ENCODE results near the gene UBE4A.

UBE4A gene

DNA sequence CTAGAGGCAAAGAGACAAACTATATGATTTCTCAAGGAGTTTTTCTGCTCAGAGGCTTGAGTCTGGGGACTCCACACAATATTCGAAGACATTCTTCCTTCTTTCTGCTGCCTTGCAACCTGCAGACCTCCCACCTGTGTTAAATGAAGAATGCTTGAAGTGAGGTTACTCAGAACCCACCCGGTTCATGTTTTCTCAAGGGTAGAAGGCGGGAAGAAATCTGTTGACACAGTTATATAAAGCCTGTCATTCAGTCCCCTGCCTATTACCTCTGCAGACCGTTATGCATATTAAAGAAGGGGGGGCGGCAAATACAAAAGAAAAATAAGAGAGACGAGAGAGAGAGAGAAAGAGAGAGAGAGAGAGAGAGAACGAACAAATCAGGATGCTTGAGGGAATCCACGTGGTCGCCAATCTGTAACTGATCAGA is 74.7 kb downstream of the UBE4A start:
- Histone ChIP-seq H3K9ac (ENCODE audit: low read length) (peak overlapping the region; percentile 89), H3K27me3 (ENCODE audit: control insufficient read depth, insufficient read depth, low read length) (peaks cover 6% of the 10 kb centered on the region), H3K27ac (ENCODE audit: low read length) (no peak overlapping the region), H3K4me3 (ENCODE audit: low read length) (peak overlapping the region; percentile 84), H3K36me3 (ENCODE audit: control insufficient read depth, low read depth, low read length) (peaks cover under 1% of the 10 kb centered on the region), H3K9me3 (ENCODE audit: control insufficient read depth, low read depth, low read length) (no peaks in the 10 kb centered on the region), H3K4me1 (ENCODE audit: control insufficient read depth, low read depth, low read length) (peaks cover 14% of the 10 kb centered on the region)

DNA sequence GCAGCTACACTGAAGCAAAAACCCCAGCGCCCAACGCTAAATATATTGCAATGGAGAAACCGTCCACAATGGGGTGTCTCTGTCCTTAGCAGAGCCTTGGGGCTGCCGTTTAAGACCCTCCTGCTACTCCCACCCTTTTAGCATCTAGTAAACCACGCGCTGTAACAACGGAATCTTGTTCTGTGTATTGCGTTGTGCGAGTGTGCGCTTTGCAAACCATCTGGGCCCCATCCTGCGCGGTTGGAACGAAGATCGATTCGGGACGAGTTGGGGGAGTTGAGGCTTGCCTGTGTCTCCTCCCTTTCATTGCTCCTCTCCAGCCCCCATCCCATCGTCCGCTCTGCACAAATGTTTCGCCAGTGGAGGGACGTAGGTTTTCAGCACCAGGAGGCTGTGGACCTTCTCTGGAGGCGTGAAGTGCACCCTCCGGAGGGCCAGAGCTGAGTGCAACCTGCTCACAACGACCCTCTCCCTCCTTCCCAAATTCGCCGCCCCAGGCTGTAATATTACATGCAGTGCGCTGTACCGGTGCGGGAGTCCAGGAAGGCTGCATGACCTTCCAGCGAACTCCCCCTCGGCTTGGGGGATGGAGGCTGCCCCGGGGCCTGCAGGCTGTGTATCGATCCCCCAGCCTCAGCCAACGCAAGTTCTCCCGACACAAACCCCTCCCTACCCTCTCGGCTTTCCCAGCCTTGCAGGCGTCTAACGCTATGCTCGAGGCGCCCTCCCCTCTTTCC is 75.3 kb downstream of the UBE4A start:
- Histone ChIP-seq H3K27ac (ENCODE audit: low read length) (peak overlapping the region; percentile 11), H3K4me1 (ENCODE audit: control insufficient read depth, low read depth, low read length) (peaks cover 20% of the 10 kb centered on the region), H3K36me3 (ENCODE audit: control insufficient read depth, low read depth, low read length) (peaks cover 7% of the 10 kb centered on the region), H3K9me3 (ENCODE audit: control insufficient read depth, low read depth, low read length) (no peaks in the 10 kb centered on the region), H3K27me3 (ENCODE audit: control insufficient read depth, insufficient read depth, low read length) (peaks cover 6% of the 10 kb centered on the region), H3K9ac (ENCODE audit: low read length) (peak overlapping the region; percentile 89), H3K4me3 (ENCODE audit: low read length) (peak overlapping the region; percentile 84)

DNA sequence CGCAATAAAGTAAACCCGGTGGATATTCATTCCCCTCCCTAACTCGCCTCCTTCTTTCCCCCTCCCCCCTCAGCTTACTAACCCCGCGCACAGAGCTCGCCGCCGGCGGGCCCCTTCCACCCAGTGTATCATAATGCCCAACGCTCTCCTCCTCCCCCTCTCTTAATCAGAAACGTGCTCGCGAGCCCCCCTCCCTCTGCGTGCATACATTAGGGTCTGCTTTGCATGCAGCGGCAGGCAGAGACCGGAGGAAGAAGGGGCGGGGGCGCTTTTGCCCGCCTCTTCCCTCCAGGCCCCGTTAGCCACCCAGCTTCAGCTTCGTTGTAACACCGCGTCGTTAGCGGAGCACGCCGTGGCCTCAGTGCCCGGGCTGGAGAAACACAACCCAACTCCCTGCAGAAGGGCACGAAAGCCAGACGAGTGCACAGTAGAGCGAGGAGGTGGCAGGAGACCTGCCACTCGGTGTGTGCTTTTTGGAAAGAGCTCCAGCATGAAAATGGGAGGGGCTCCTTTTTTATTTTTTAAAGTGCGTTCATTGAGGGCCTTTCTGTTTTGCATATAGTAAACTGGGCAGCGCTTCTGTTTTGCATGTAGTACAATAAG is 76.0 kb downstream of the UBE4A start:
- Histone ChIP-seq H3K27me3 (ENCODE audit: control insufficient read depth, insufficient read depth, low read length) (peaks cover 6% of the 10 kb centered on the region), H3K4me3 (ENCODE audit: low read length) (peak overlapping the region; percentile 84), H3K4me1 (ENCODE audit: control insufficient read depth, low read depth, low read length) (peaks cover 26% of the 10 kb centered on the region), H3K9me3 (ENCODE audit: control insufficient read depth, low read depth, low read length) (no peaks in the 10 kb centered on the region), H3K36me3 (ENCODE audit: control insufficient read depth, low read depth, low read length) (peaks cover 13% of the 10 kb centered on the region), H3K9ac (ENCODE audit: low read length) (peak overlapping the region; percentile 89), H3K27ac (ENCODE audit: low read length) (peak overlapping the region; percentile 81)

- peaks cover 17% of the 10 kb centered on the region for H3K36me3 ChIP-seq (ENCODE audit: control insufficient read depth, low read depth, low read length)
- peaks cover 31% of the 10 kb centered on the region for H3K4me1 ChIP-seq (ENCODE audit: control insufficient read depth, low read depth, low read length)
Measured at GRCh38 chr11:118435893-118436624, 76.7 kb downstream of the UBE4A start, which contains the start of gene KMT2A. TSS of gene KMT2A (plus strand) at chr11:118436492. CDS start at chr11:118436513, 21 bp downstream.

DNA sequence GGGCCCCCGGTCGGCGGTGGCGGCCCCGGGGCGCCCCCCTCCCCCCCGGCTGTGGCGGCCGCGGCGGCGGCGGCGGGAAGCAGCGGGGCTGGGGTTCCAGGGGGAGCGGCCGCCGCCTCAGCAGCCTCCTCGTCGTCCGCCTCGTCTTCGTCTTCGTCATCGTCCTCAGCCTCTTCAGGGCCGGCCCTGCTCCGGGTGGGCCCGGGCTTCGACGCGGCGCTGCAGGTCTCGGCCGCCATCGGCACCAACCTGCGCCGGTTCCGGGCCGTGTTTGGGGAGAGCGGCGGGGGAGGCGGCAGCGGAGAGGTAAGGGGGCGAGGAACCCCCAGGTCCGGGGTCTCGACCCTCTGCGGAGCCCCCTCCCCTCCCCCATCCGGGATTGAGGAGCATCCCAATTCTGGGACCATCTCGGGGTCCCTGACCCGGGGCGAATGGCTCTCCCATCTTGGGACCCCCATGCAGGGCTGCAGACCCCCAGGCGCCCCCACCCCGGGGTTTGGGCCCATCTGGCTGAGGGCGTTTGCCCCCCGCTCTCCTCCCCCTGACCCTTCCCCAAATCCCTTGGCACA is 77.3 kb downstream of the UBE4A start:
- peaks cover 36% of the 10 kb centered on the region for H3K4me1 ChIP-seq (ENCODE audit: control insufficient read depth, low read depth, low read length)

More at GRCh38 chr11:118435893-118436624, 76.7 kb downstream of the UBE4A start, which contains the start of gene KMT2A:
- peak within 1 kb of the TSS; percentile 81 for H3K27ac ChIP-seq (ENCODE audit: low read length)
- peak within 1 kb of the TSS; percentile 89 for H3K9ac ChIP-seq (ENCODE audit: low read length)
- H3K27me3 ChIP-seq (ENCODE audit: control insufficient read depth, insufficient read depth, low read length), result peaks cover 6% of the 10 kb centered on the region
- peak within 1 kb of the TSS; percentile 84 for H3K4me3 ChIP-seq (ENCODE audit: low read length)
- no peaks in the 10 kb centered on the region for H3K9me3 ChIP-seq (ENCODE audit: control insufficient read depth, low read depth, low read length)

DNA sequence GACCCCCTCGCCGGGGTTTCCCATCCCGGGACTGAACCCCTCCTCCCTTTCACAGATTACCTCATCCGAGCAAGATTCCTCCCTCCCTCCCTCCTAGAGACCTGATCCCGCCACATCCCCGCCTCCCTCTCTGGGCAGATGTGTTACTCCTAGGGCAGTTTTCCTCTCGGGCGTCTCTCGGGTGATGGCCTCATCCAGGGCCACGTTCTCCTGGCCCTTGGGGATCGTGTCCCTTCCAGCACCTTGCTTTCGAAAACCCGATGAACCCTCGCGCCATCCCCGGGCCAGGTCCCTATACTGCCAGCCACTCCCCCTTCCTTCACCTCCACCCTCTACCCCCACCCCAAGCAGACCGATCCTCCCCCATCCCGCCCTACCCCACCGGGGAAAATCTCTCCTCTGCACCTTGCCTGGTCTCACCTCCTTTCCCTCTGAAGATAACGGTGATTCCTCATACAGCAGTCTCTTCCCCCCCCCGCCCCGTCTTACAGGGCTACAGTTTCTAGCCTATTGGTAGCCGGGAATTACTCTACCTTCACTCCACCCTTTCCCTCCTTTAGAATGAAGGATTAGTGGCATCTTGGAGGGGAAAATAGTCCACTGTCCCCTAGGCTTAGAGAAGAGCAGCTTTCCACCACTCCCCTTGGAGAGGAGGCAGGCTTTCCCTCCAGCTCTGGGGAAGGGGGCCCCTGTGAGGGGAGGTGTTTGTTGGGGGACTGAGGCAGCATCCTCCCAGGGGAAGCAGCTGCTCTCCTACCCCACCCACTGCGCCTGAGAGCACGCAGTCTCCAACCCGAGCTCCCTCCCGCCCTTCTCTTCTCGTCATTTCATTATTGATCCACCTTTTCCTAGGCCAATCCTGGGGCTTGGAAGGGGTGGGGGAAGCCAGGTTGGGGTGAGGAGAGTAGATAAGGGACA is 78.1 kb downstream of the UBE4A start:
- Histone ChIP-seq H3K9me3 (ENCODE audit: control insufficient read depth, low read depth, low read length) (no peaks in the 10 kb centered on the region), H3K4me1 (ENCODE audit: control insufficient read depth, low read depth, low read length) (peaks cover 44% of the 10 kb centered on the region), H3K4me3 (ENCODE audit: low read length) (peak overlapping the region; percentile 84), H3K27me3 (ENCODE audit: control insufficient read depth, insufficient read depth, low read length) (peaks cover 6% of the 10 kb centered on the region), H3K36me3 (ENCODE audit: control insufficient read depth, low read depth, low read length) (peaks cover 22% of the 10 kb centered on the region), H3K27ac (ENCODE audit: low read length) (no peak overlapping the region), H3K9ac (ENCODE audit: low read length) (peak overlapping the region; percentile 84)

More for the DNA sequence above, 77.3 kb downstream of the UBE4A start:
- H3K9ac ChIP-seq (ENCODE audit: low read length), result peak overlapping the region; percentile 84
- no peak overlapping the region for H3K27ac ChIP-seq (ENCODE audit: low read length)
- H3K4me3 ChIP-seq (ENCODE audit: low read length), result peak overlapping the region; percentile 84
- H3K9me3 ChIP-seq (ENCODE audit: control insufficient read depth, low read depth, low read length), result no peaks in the 10 kb centered on the region
- H3K27me3 ChIP-seq (ENCODE audit: control insufficient read depth, insufficient read depth, low read length), result peaks cover 6% of the 10 kb centered on the region
- peaks cover 22% of the 10 kb centered on the region for H3K36me3 ChIP-seq (ENCODE audit: control insufficient read depth, low read depth, low read length)

DNA sequence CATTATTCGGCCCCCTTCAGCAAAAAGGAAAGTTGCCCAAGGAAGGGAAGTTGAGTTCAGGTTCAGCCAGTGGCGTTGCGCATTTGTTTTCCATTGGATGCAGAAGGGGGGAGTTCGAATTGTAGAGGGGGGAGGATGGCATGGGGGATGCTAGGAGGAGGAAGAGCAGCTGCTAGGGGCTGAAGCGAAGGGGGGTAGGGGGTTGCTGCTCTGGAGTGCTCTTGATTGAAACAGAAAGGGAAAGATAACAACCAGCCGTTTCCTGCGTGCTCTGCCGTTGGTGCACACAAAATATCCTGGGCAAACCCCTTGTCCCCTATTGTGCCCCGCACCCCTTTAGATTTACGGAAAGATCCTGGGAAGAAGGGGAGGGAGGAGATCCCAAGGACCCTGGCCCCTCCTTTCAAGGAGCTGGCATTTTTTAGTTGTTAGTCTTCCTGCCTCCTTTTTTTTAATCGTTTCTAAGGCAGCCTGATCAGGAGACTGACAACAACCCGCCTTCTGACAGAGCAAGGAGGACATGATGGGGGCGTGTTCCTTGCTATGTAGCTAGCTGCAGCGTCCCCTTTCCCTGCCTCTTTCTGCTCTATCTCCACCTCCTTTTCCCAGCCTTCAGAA is 79.0 kb downstream of the UBE4A start:
- peaks cover 6% of the 10 kb centered on the region for H3K27me3 ChIP-seq (ENCODE audit: control insufficient read depth, insufficient read depth, low read length)
- peaks cover 22% of the 10 kb centered on the region for H3K36me3 ChIP-seq (ENCODE audit: control insufficient read depth, low read depth, low read length)
- peak overlapping the region; percentile 84 for H3K4me3 ChIP-seq (ENCODE audit: low read length)
- H3K9ac ChIP-seq (ENCODE audit: low read length), result peak overlapping the region; percentile 84
- no peaks in the 10 kb centered on the region for H3K9me3 ChIP-seq (ENCODE audit: control insufficient read depth, low read depth, low read length)
- peaks cover 50% of the 10 kb centered on the region for H3K4me1 ChIP-seq (ENCODE audit: control insufficient read depth, low read depth, low read length)
- no peak overlapping the region for H3K27ac ChIP-seq (ENCODE audit: low read length)

- peaks cover 24% of the 10 kb centered on the region for H3K36me3 ChIP-seq (ENCODE audit: control insufficient read depth, low read depth, low read length)
- H3K4me3 ChIP-seq (ENCODE audit: low read length), result peak overlapping the region; percentile 16
- H3K27ac ChIP-seq (ENCODE audit: low read length), result no peak overlapping the region
- peaks cover 43% of the 10 kb centered on the region for H3K4me1 ChIP-seq (ENCODE audit: control insufficient read depth, low read depth, low read length)
- H3K9me3 ChIP-seq (ENCODE audit: control insufficient read depth, low read depth, low read length), result no peaks in the 10 kb centered on the region
- no peak overlapping the region for H3K9ac ChIP-seq (ENCODE audit: low read length)
- no peaks in the 10 kb centered on the region for H3K27me3 ChIP-seq (ENCODE audit: control insufficient read depth, insufficient read depth, low read length)
Measured at GRCh38 chr11:118439646-118440045, 80.2 kb downstream of the UBE4A start.

GRCh38 chr11:118441770-118442275 is 82.4 kb downstream of the UBE4A start:
- H3K4me3 ChIP-seq (ENCODE audit: low read length), result no peak overlapping the region

DNA sequence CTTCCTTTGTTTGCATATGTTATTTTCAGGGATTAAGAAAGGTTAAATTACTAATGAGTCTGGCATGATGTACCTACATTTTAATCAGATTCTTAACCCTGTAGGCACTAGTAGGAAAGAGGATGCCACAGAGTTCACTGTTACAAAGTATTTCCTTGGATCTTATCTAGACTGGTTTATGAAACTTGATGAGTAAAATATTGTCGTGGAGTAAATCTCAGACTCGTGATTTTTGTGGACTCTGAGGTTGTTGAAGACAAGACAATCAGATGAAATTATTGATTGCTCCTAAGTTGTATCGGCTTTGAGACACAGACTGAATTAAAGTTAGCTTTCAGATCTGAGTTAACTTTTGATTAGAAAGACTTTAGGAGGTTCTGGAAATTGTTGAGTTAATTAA is 82.9 kb downstream of the UBE4A start:
- Histone ChIP-seq H3K9me3 (ENCODE audit: control insufficient read depth, low read depth, low read length) (no peaks in the 10 kb centered on the region), H3K27ac (ENCODE audit: low read length) (no peak overlapping the region), H3K27me3 (ENCODE audit: control insufficient read depth, insufficient read depth, low read length) (no peaks in the 10 kb centered on the region), H3K4me1 (ENCODE audit: control insufficient read depth, low read depth, low read length) (peaks cover 43% of the 10 kb centered on the region), H3K36me3 (ENCODE audit: control insufficient read depth, low read depth, low read length) (peaks cover 33% of the 10 kb centered on the region), H3K9ac (ENCODE audit: low read length) (no peak overlapping the region), H3K4me3 (ENCODE audit: low read length) (no peak overlapping the region)

More at GRCh38 chr11:118441770-118442275, 82.4 kb downstream of the UBE4A start:
- Histone ChIP-seq H3K9ac (ENCODE audit: low read length) (no peak overlapping the region), H3K9me3 (ENCODE audit: control insufficient read depth, low read depth, low read length) (no peaks in the 10 kb centered on the region), H3K27me3 (ENCODE audit: control insufficient read depth, insufficient read depth, low read length) (no peaks in the 10 kb centered on the region), H3K4me1 (ENCODE audit: control insufficient read depth, low read depth, low read length) (peaks cover 43% of the 10 kb centered on the region), H3K27ac (ENCODE audit: low read length) (no peak overlapping the region), H3K36me3 (ENCODE audit: control insufficient read depth, low read depth, low read length) (peaks cover 31% of the 10 kb centered on the region)

Measured in iPS-18a (cell line).